GM20000 (cell line): ENCODE measurements around the gene ADCY4.
A peak's percentile ranks its signal among the peaks of the same experiment; 100 is the strongest.

ENCODE experiments used
- DNase-seq: peaks from one replicate; pipeline ENCODE4 v3.0.0; 2012; ENCODE audit warnings: low spot score
- CTCF ChIP-seq: IDR thresholded peaks from 2 replicates; pipeline ENCODE4 v1.5.1; 2012; ENCODE audit warnings: mild to moderate bottlenecking, control low read depth; ENCODE audit errors: extremely low read depth, missing control alignments

Gene ADCY4

GRCh38 chr14:24366413-24366720 is 31.5 kb upstream of the ADCY4 start:
- DNase-seq, result no peak
- TF ChIP-seq CTCF, result no peak

GRCh38 chr14:24365600-24366412 is 30.9 kb upstream of the ADCY4 start:
- peak; percentile 67 for TF ChIP-seq CTCF
- DNase-seq, result peak; percentile 74

- DNase-seq, result no peak
- TF ChIP-seq CTCF, result no peak
Observed at GRCh38 chr14:24364841-24365240, 30.0 kb upstream of the ADCY4 start.

GRCh38 chr14:24363401-24363800 is 28.5 kb upstream of the ADCY4 start:
- no peak for DNase-seq
- no peak for TF ChIP-seq CTCF

GRCh38 chr14:24362241-24362960 is 27.5 kb upstream of the ADCY4 start:
- DNase-seq, result no peak
- no peak for TF ChIP-seq CTCF

GRCh38 chr14:24361326-24361725 is 26.5 kb upstream of the ADCY4 start:
- TF ChIP-seq CTCF, result no peak
- DNase-seq, result no peak

- no peak for DNase-seq
- no peak for TF ChIP-seq CTCF
Observed at GRCh38 chr14:24360281-24360680, 25.4 kb upstream of the ADCY4 start.
